ENCODE measurements around the gene CATSPER3. TPM values are rescaled to one million over a fixed set of nuclear protein-coding genes. Genes with fewer than 3 reads are reported as not detected.
A peak's percentile ranks its signal among the peaks of the same experiment; 100 is the strongest.
"Not testable (repeated sequence)": the region's sequence is repeated elsewhere in the genome, so short reads cannot be mapped to it uniquely, and the experiment has no call there.

CATSPER3 gene
- total RNA-seq, 1 donor from 2014 or later, result 0.80 TPM

GRCh38 chr5:134965271-134965825 is 2.4 kb upstream of the CATSPER3 start:
- ATAC-seq (no peak), DNase-seq (ENCODE audit: low spot score) (no peak)
- intact Hi-C loops (cut with DNase I), result no loop called here

- ATAC-seq, result no peak
- intact Hi-C loops (cut with DNase I), result no loop called here
- no peak for DNase-seq (ENCODE audit: low spot score)
These were observed 348 bp downstream of the CATSPER3 start for GRCh38 chr5:134968055-134968454.

GRCh38 chr5:134969166-134969565 is 1.5 kb downstream of the CATSPER3 start:
- ATAC-seq (no peak), DNase-seq (ENCODE audit: low spot score) (no peak)
- intact Hi-C loops (cut with DNase I), result no loop called here

GRCh38 chr5:134975078-134975715 is 7.5 kb downstream of the CATSPER3 start:
- no peak for DNase-seq (ENCODE audit: low spot score)
- intact Hi-C loops (cut with DNase I), result no loop called here
- no peak for ATAC-seq

- intact Hi-C loops (cut with DNase I), result no loop called here
- no peak for DNase-seq (ENCODE audit: low spot score)
- ATAC-seq, result no peak
These were observed 8.1 kb downstream of the CATSPER3 start for GRCh38 chr5:134975843-134976242.

- intact Hi-C loops (cut with DNase I), result no loop called here
- ATAC-seq, result no peak
- no peak for DNase-seq (ENCODE audit: low spot score)
These were observed 9.1 kb downstream of the CATSPER3 start for GRCh38 chr5:134976841-134977240.

GRCh38 chr5:134979416-134979815 is 11.7 kb downstream of the CATSPER3 start:
- intact Hi-C loops (cut with DNase I), result no loop called here
- no peak for ATAC-seq
- DNase-seq (ENCODE audit: low spot score), result no peak

GRCh38 chr5:134982230-134982629 is 14.5 kb downstream of the CATSPER3 start:
- intact Hi-C loops (cut with DNase I), result no loop called here
- DNase-seq (ENCODE audit: low spot score) (no peak), ATAC-seq (no peak)

- ATAC-seq (no peak), DNase-seq (ENCODE audit: low spot score) (no peak)
- intact Hi-C loops (cut with DNase I), result no loop called here
These were observed 21.6 kb downstream of the CATSPER3 start for GRCh38 chr5:134989266-134989830.

- DNase-seq (ENCODE audit: low spot score); ATAC-seq; intact Hi-C loops (cut with DNase I): not testable (repeated sequence)
These were observed 22.5 kb downstream of the CATSPER3 start for GRCh38 chr5:134990183-134990582.

- intact Hi-C loops (cut with DNase I), result no loop called here
- no peak for DNase-seq (ENCODE audit: low spot score)
- no peak for ATAC-seq
These were observed 24.4 kb downstream of the CATSPER3 start for GRCh38 chr5:134992148-134992547.

- no peak for ATAC-seq
- intact Hi-C loops (cut with DNase I), result no loop called here
These were observed 25.5 kb downstream of the CATSPER3 start for GRCh38 chr5:134993161-134993560.

GRCh38 chr5:134994560-134995156 is 27.0 kb downstream of the CATSPER3 start:
- intact Hi-C loops (cut with DNase I), result no loop called here
- ATAC-seq (no peak), DNase-seq (ENCODE audit: low spot score) (no peak)

More at GRCh38 chr5:134993161-134993560, 25.5 kb downstream of the CATSPER3 start:
- no peak for DNase-seq (ENCODE audit: low spot score)

GRCh38 chr5:134995850-134996402 is 28.2 kb downstream of the CATSPER3 start:
- ATAC-seq (no peak), DNase-seq (ENCODE audit: low spot score) (no peak)
- intact Hi-C loops (cut with DNase I), result no loop called here

- ATAC-seq (no peak), DNase-seq (ENCODE audit: low spot score) (no peak)
- intact Hi-C loops (cut with DNase I), result no loop called here
These were observed 29.3 kb downstream of the CATSPER3 start for GRCh38 chr5:134997015-134997414.

GRCh38 chr5:134998068-134998467 is 30.4 kb downstream of the CATSPER3 start:
- ATAC-seq; DNase-seq (ENCODE audit: low spot score); intact Hi-C loops (cut with DNase I): not testable (repeated sequence)

- DNase-seq (ENCODE audit: low spot score), result no peak
- ATAC-seq, result no peak
These were observed 36.7 kb downstream of the CATSPER3 start for GRCh38 chr5:135004376-135004775.

GRCh38 chr5:135005076-135005475 is 37.4 kb downstream of the CATSPER3 start:
- ATAC-seq, result no peak
- DNase-seq (ENCODE audit: low spot score), result no peak
- intact Hi-C loops (cut with DNase I), result no loop called here

More at GRCh38 chr5:135004376-135004775, 36.7 kb downstream of the CATSPER3 start:
- intact Hi-C loops (cut with DNase I), result no loop called here

GRCh38 chr5:135007305-135007704 is 39.6 kb downstream of the CATSPER3 start:
- intact Hi-C loops (cut with DNase I), result no loop called here
- DNase-seq (ENCODE audit: low spot score), result peak; percentile 31
- no peak for ATAC-seq

Measured in sciatic nerve (tissue), 2 donors.